CD4-positive, CD25-positive, alpha-beta regulatory T cell (primary cell): Measurements from ENCODE around the gene NCK2. TPM values are rescaled to one million over a fixed set of nuclear protein-coding genes. Genes with fewer than 3 reads are reported as not detected.
"Not testable (repeated sequence)": the region's sequence is repeated elsewhere in the genome, so short reads cannot be mapped to it uniquely, and the experiment has no call there.

ENCODE experiments used
- ATAC-seq, 2 donors: fragments of 150-1000 bp; cut with Tn5 transposase; one replicate each; pipeline ENCODE4 v1.10.0; 2021; ENCODE audit warnings: low read depth in 2 of 2, moderate number of reproducible peaks in 2 of 2, moderate library complexity in 1 of 2
- DNase-seq, 3 donors: peaks; one replicate each; pipeline versions ENCODE4 v3.0.0 to v3.0.0-alpha.2; 2012 to 2022; ENCODE audit warnings: mixed read lengths in 1 of 3
- H3K27ac ChIP-seq: one replicate; pipeline ENCODE4 v1.7.0; 2013; ENCODE audit warnings: mild to moderate bottlenecking, low read length; ENCODE audit not compliant: insufficient read depth, poor library complexity, severe bottlenecking
- H3K27me3 ChIP-seq: one replicate; pipeline ENCODE4 v1.7.0; 2013; ENCODE audit warnings: low read length; ENCODE audit not compliant: control insufficient read depth, insufficient read depth
- H3K36me3 ChIP-seq: one replicate; pipeline ENCODE4 v1.7.0; 2013; ENCODE audit warnings: mild to moderate bottlenecking, low read length, moderate library complexity; ENCODE audit not compliant: control insufficient read depth, insufficient read depth
- H3K4me1 ChIP-seq: 2 replicates; pipeline ENCODE4 v1.7.0; 2013; ENCODE audit warnings: mild to moderate bottlenecking, low read length; ENCODE audit not compliant: insufficient read depth, control insufficient read depth, poor library complexity, severe bottlenecking
- H3K4me3 ChIP-seq: one replicate; pipeline ENCODE4 v1.7.0; 2013; ENCODE audit warnings: low read depth, mild to moderate bottlenecking, low read length, moderate library complexity
- H3K9me3 ChIP-seq, 2 experiments: 1 replicate in 1 of 2; 2 replicates in 1 of 2; pipeline ENCODE4 v1.7.0; 2013; ENCODE audit warnings: low read length in 2 of 2, mild to moderate bottlenecking in 1 of 2, moderate library complexity in 1 of 2; ENCODE audit not compliant: control insufficient read depth in 2 of 2
- H3K27ac Mint-ChIP-seq, 3 donors: one replicate each; pipeline ENCODE4 v1.8.0; 2020 to 2022; ENCODE audit warnings: mild to moderate bottlenecking in 3 of 3, mixed read lengths in 3 of 3, moderate library complexity in 2 of 3
- H3K27me3 Mint-ChIP-seq: one replicate; pipeline ENCODE4 v1.8.0; 2022; ENCODE audit warnings: mild to moderate bottlenecking, mixed read lengths
- H3K36me3 Mint-ChIP-seq: one replicate; pipeline ENCODE4 v1.8.0; 2020; ENCODE audit warnings: mixed read lengths
- H3K4me1 Mint-ChIP-seq, 4 donors: one replicate each; pipeline ENCODE4 v1.8.0; 2020 to 2022; ENCODE audit warnings: mixed read lengths in 4 of 4, mild to moderate bottlenecking in 1 of 4
- H3K4me3 Mint-ChIP-seq, 4 donors: one replicate each; pipeline ENCODE4 v1.8.0; 2020 to 2022; ENCODE audit warnings: mild to moderate bottlenecking in 4 of 4, mixed read lengths in 4 of 4, moderate library complexity in 3 of 4
- H3K9me3 Mint-ChIP-seq, 7 donors: one replicate each; pipeline ENCODE4 v1.8.0; 2020 to 2022; ENCODE audit warnings: mixed read lengths in 7 of 7, mild to moderate bottlenecking in 3 of 7, moderate library complexity in 2 of 7
- polyA plus RNA-seq, 4 donors: library from polyadenylated mRNA; unstranded; fragments of 300-500 nt; fragmentation: Illumina TruSeq; gene quantifications; one replicate each; pipeline ENCODE4 v1.2.3, GENCODE V29; 2021
- total RNA-seq: library from RNA; stranded (reverse); gene quantifications from one replicate; pipeline ENCODE4 v1.2.3, GENCODE V29; 2022

NCK2 gene
- total and polyA plus RNA-seq, 5 donors from 2014 or later: 44.8 to 167 (median 60.5) TPM

- Mint-ChIP-seq H3K36me3 (peaks cover 27% of the 10 kb centered on the region), H3K4me1 (peaks cover 41 to 100% (median 71%) of the 10 kb centered on the region in 4 donors), H3K27ac (peak overlapping the region; percentile 85 to 91 (median 86)), H3K27me3 (no peaks in the 10 kb centered on the region), H3K4me3 (peak overlapping the region; percentile 24 to 81 (median 63)), H3K9me3 (peaks cover 0 to 4% (median 0%) of the 10 kb centered on the region in 7 donors)
- H3K4me3 ChIP-seq: no peak overlapping the region
- DNase-seq: no peak
- peaks cover 37% of the 10 kb centered on the region for H3K36me3 ChIP-seq
- H3K9me3 ChIP-seq: no peaks in the 10 kb centered on the region
- peak overlapping the region; percentile 65 for H3K27ac ChIP-seq
- ATAC-seq: no peak
- no peaks in the 10 kb centered on the region for H3K27me3 ChIP-seq
- H3K4me1 ChIP-seq: peaks cover 88% of the 10 kb centered on the region
Observed at GRCh38 chr2:105766300-105766866, 21.7 kb downstream of the NCK2 start.

GRCh38 chr2:105768176-105768575 lies 23.5 kb downstream of the NCK2 start:
- Histone ChIP-seq H3K9me3 (no peaks in the 10 kb centered on the region), H3K27ac (peak overlapping the region; percentile 65), H3K4me1 (peaks cover 89% of the 10 kb centered on the region), H3K4me3 (no peak overlapping the region), H3K36me3 (peaks cover 47% of the 10 kb centered on the region), H3K27me3 (no peaks in the 10 kb centered on the region)
- Mint-ChIP-seq H3K27me3 (no peaks in the 10 kb centered on the region), H3K9me3 (peaks cover 0 to 4% (median 0%) of the 10 kb centered on the region in 7 donors), H3K27ac (peak overlapping the region in 2 of 3 donors; percentile 85 to 93), H3K36me3 (peaks cover 33% of the 10 kb centered on the region), H3K4me1 (peaks cover 41 to 100% (median 75%) of the 10 kb centered on the region in 4 donors), H3K4me3 (peak overlapping the region in 1 of 4 donors; percentile 74)
- DNase-seq (no peak), ATAC-seq (no peak)

- peak overlapping the region; percentile 65 for H3K27ac ChIP-seq
- H3K4me1 ChIP-seq: peaks cover 89% of the 10 kb centered on the region
- H3K4me3 Mint-ChIP-seq: peak overlapping the region in 3 of 4 donors; percentile 69 to 78 (median 74)
- H3K4me1 Mint-ChIP-seq: peaks cover 41 to 100% (median 78%) of the 10 kb centered on the region in 4 donors
- peak overlapping the region; percentile 6 for H3K4me3 ChIP-seq
- H3K36me3 ChIP-seq: peaks cover 51% of the 10 kb centered on the region
- peaks cover 39% of the 10 kb centered on the region for H3K36me3 Mint-ChIP-seq
- H3K9me3 Mint-ChIP-seq: peaks cover 0 to 4% (median 0%) of the 10 kb centered on the region in 7 donors
- H3K27me3 Mint-ChIP-seq: no peaks in the 10 kb centered on the region
- DNase-seq: no peak
- peak overlapping the region; percentile 78 to 96 (median 85) for H3K27ac Mint-ChIP-seq
- H3K27me3 ChIP-seq: no peaks in the 10 kb centered on the region
- ATAC-seq: no peak
- H3K9me3 ChIP-seq: no peaks in the 10 kb centered on the region
Observed at GRCh38 chr2:105768961-105769452, 24.3 kb downstream of the NCK2 start.

- Mint-ChIP-seq H3K4me1 (peaks cover 37 to 100% (median 79%) of the 10 kb centered on the region in 4 donors), H3K27ac (peak overlapping the region; percentile 78 to 96 (median 85)), H3K27me3 (no peaks in the 10 kb centered on the region), H3K36me3 (peaks cover 43% of the 10 kb centered on the region), H3K9me3 (peaks cover 0 to 4% (median 0%) of the 10 kb centered on the region in 7 donors), H3K4me3 (peak overlapping the region in 3 of 4 donors; percentile 48 to 78 (median 74))
- Histone ChIP-seq H3K36me3 (peaks cover 46% of the 10 kb centered on the region), H3K4me1 (peaks cover 89% of the 10 kb centered on the region), H3K9me3 (no peaks in the 10 kb centered on the region), H3K27me3 (no peaks in the 10 kb centered on the region), H3K27ac (peak overlapping the region; percentile 85), H3K4me3 (peak overlapping the region; percentile 56)
- ATAC-seq (no peak), DNase-seq (no peak)
Observed at GRCh38 chr2:105769504-105769903, 24.8 kb downstream of the NCK2 start.

- DNase-seq (peak in 1 of 3 donors; percentile 74), ATAC-seq (peak; percentile 31 to 51)
- no peaks in the 10 kb centered on the region for H3K9me3 ChIP-seq
- peak overlapping the region; percentile 78 to 96 (median 85) for H3K27ac Mint-ChIP-seq
- H3K9me3 Mint-ChIP-seq: peaks cover 0 to 4% (median 0%) of the 10 kb centered on the region in 7 donors
- peak overlapping the region; percentile 48 to 78 (median 72) for H3K4me3 Mint-ChIP-seq
- peak overlapping the region; percentile 85 for H3K27ac ChIP-seq
- peaks cover 42% of the 10 kb centered on the region for H3K36me3 ChIP-seq
- peak overlapping the region; percentile 56 for H3K4me3 ChIP-seq
- no peaks in the 10 kb centered on the region for H3K27me3 ChIP-seq
- no peaks in the 10 kb centered on the region for H3K27me3 Mint-ChIP-seq
- H3K36me3 Mint-ChIP-seq: peaks cover 44% of the 10 kb centered on the region
- H3K4me1 ChIP-seq: peaks cover 89% of the 10 kb centered on the region
- peaks cover 35 to 100% (median 79%) of the 10 kb centered on the region in 4 donors for H3K4me1 Mint-ChIP-seq
Observed at GRCh38 chr2:105770149-105770548, 25.4 kb downstream of the NCK2 start.

GRCh38 chr2:105771291-105771690 lies 26.6 kb downstream of the NCK2 start:
- Histone ChIP-seq H3K27ac (peak overlapping the region; percentile 85), H3K36me3 (peaks cover 40% of the 10 kb centered on the region), H3K4me1 (peaks cover 89% of the 10 kb centered on the region), H3K4me3 (peak overlapping the region; percentile 31)
- H3K27me3 ChIP-seq, H3K9me3 ChIP-seq, DNase-seq, H3K9me3 Mint-ChIP-seq, H3K27me3 Mint-ChIP-seq, ATAC-seq: not testable (repeated sequence)
- Mint-ChIP-seq H3K4me3 (peak overlapping the region in 3 of 4 donors; percentile 45 to 86 (median 61)), H3K4me1 (peaks cover 34 to 100% (median 81%) of the 10 kb centered on the region in 4 donors), H3K27ac (peak overlapping the region in 2 of 3 donors; percentile 80 to 93), H3K36me3 (peaks cover 44% of the 10 kb centered on the region)

GRCh38 chr2:105771836-105772235 lies 27.1 kb downstream of the NCK2 start:
- Mint-ChIP-seq H3K4me3 (peak overlapping the region; percentile 31 to 86 (median 58)), H3K27ac (peak overlapping the region; percentile 79 to 99 (median 93)), H3K9me3 (peaks cover 0 to 4% (median 0%) of the 10 kb centered on the region in 7 donors), H3K36me3 (peaks cover 40% of the 10 kb centered on the region), H3K4me1 (peaks cover 35 to 100% (median 83%) of the 10 kb centered on the region in 4 donors), H3K27me3 (no peaks in the 10 kb centered on the region)
- peak overlapping the region; percentile 85 for H3K27ac ChIP-seq
- ATAC-seq: no peak
- H3K4me1 ChIP-seq: peaks cover 89% of the 10 kb centered on the region
- no peaks in the 10 kb centered on the region for H3K27me3 ChIP-seq
- no peaks in the 10 kb centered on the region for H3K9me3 ChIP-seq
- peaks cover 35% of the 10 kb centered on the region for H3K36me3 ChIP-seq
- DNase-seq: no peak
- H3K4me3 ChIP-seq: peak overlapping the region; percentile 31
